MM.1S (cell line): ENCODE data around the gene TPR.

ENCODE experiments used
- EZH2phosphoT487 ChIP-seq: fragments of 300-600 bp; sonication (generic); IDR thresholded peaks from 2 replicates; pipeline ENCODE4 v1.6.1; 2018; ENCODE audit warnings: antibody characterized with exemption, low read length
- TF ChIP-seq, protein P1 (sequence below): fragments of 300-600 bp; sonication (generic); IDR thresholded peaks from 2 replicates; pipeline ENCODE4 v1.5.1; 2016; ENCODE audit warnings: antibody characterized with exemption, low read length, mixed read lengths

DNA sequence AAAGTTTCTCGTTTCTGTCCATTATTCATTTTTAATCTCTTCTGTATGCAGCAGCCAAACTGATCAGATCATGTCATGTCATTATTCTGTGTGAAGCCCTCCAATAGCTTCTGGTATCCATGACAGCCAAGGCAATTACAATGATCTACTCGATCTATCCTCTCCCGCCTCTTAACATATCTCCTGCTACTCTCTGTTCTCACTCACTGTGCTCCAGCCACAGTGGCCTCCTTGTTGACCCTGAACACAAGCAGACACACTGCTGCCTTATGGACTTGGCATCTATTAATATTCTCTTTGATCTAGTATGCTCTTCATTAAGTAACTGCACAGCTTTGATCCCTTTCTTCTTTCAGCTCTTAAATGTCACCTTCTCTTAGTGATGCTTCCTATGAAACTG lies 59.5 kb downstream of the TPR start:
- TF ChIP-seq, protein P1, sequence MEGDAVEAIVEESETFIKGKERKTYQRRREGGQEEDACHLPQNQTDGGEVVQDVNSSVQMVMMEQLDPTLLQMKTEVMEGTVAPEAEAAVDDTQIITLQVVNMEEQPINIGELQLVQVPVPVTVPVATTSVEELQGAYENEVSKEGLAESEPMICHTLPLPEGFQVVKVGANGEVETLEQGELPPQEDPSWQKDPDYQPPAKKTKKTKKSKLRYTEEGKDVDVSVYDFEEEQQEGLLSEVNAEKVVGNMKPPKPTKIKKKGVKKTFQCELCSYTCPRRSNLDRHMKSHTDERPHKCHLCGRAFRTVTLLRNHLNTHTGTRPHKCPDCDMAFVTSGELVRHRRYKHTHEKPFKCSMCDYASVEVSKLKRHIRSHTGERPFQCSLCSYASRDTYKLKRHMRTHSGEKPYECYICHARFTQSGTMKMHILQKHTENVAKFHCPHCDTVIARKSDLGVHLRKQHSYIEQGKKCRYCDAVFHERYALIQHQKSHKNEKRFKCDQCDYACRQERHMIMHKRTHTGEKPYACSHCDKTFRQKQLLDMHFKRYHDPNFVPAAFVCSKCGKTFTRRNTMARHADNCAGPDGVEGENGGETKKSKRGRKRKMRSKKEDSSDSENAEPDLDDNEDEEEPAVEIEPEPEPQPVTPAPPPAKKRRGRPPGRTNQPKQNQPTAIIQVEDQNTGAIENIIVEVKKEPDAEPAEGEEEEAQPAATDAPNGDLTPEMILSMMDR: no peak
- TF ChIP-seq EZH2phosphoT487: no peak
